ENCODE results near the gene ATG2B.

DNA sequence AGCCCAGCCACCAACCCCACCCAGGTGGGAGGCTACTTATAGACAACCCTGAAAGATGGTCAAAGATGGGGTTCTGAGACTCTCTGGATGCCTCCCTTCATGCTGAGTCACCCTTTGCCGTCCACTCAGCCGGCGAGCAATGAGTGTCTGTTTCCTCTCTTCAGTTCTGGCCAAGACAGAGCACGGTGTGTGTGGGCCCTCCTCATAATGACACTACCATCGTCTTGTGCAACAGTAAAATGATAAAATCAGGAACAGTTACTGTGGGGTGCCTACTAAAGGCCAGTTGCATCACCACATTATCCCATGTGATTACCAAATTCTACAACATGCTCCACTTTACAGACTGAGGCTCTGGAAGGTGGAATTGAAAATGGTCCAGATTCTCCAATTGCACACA lies 114.1 kb downstream of the ATG2B start:
- TF ChIP-seq EZH2 (IDR thresholded peaks at IDR 0.05; ENCODE audit: low read length, missing control alignments) = no peak
- TF ChIP-seq, protein P1, sequence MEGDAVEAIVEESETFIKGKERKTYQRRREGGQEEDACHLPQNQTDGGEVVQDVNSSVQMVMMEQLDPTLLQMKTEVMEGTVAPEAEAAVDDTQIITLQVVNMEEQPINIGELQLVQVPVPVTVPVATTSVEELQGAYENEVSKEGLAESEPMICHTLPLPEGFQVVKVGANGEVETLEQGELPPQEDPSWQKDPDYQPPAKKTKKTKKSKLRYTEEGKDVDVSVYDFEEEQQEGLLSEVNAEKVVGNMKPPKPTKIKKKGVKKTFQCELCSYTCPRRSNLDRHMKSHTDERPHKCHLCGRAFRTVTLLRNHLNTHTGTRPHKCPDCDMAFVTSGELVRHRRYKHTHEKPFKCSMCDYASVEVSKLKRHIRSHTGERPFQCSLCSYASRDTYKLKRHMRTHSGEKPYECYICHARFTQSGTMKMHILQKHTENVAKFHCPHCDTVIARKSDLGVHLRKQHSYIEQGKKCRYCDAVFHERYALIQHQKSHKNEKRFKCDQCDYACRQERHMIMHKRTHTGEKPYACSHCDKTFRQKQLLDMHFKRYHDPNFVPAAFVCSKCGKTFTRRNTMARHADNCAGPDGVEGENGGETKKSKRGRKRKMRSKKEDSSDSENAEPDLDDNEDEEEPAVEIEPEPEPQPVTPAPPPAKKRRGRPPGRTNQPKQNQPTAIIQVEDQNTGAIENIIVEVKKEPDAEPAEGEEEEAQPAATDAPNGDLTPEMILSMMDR (conservative IDR thresholded peaks at IDR 0.05 in 1 of 2, IDR thresholded peaks at IDR 0.05 in 1 of 2; ENCODE audit: low read depth in 1 of 2, low read length in 2 of 2) = no peak
